SKM-1 treated with dmso at 0.1 percent for 144 hours (cell line): ENCODE data around the gene HSD17B10.
"Not testable (repeated sequence)": the region's sequence is repeated elsewhere in the genome, so short reads cannot be mapped to it uniquely, and the experiment has no call there.

Experiments
- DNase-seq: peaks from one replicate; lab custom pipeline; 2025; ENCODE audit not compliant: unreplicated experiment; lab: John Stamatoyannopoulos, UW

The HSD17B10 gene

DNA sequence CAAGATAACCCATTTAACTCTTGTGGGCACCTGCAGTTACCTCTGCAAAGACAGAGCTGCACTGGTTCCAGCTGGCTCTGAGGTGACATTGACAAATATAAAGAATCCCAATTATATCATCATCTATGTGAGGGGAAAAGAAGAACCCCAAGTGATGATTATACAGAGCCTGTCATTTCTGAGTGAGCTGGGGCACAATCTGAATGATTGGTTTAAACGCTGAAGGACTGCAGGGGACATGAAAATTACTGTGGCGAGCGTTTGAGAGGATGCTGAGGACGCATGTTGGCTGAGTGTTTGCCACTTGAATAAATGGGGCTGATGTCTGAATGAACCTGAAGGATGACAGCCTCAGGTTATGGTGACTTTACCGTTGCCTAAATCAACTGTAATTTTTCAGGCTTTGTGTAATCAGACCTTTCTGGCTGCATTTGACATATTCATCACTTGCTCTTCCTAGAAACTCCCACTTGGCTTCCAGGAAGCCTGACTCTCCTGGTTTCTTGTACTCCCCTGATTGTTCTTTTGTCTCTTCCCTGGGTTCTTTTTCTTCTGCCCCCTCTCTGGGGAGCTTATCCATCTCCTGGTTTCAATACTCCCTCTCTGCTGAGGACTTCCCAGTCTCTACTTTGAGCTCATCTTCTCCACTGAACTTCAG is 4.1 kb upstream of the HSD17B10 start:
- no peak for DNase-seq

- no peak for DNase-seq
Measured at GRCh38 chrX:53437206-53437605, 3.0 kb upstream of the HSD17B10 start.

- DNase-seq: peak; percentile 50
Measured at GRCh38 chrX:53435997-53436396, 1.8 kb upstream of the HSD17B10 start.

DNA sequence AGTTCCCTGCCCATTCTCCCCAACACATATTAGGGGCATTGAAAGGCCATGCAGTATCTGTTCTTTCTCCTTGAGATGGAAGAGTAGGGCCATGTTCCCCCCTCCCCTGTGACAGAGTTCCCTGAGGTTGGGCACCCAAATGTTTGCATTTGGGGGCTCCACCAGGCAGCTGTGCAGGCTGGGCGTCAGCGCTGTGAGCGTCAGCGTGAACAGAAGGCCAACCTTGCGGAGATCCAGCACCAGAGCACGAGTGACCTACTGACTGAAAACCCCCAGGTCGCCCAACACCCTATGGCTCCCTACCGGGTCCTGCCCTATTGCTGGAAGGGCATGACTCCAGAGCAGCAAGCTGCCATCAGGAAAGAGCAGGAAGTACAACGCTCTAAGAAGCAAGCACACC is 3.9 kb downstream of the HSD17B10 start:
- DNase-seq: no peak

GRCh38 chrX:53429755-53430154 is 4.4 kb downstream of the HSD17B10 start:
- DNase-seq: no peak

- DNase-seq: no peak
Measured at GRCh38 chrX:53422861-53423306, 11.3 kb downstream of the HSD17B10 start, which contains the start of gene RIBC1. Gene RIBC1, plus strand, starts transcription at chrX:53422873. Its CDS starts 3,404 bp downstream, at chrX:53426277.

GRCh38 chrX:53422086-53422860 is 11.9 kb downstream of the HSD17B10 start, which contains the start of gene SMC1A:
Gene SMC1A, minus strand, starts transcription at chrX:53422654. Its CDS starts 54 bp downstream, at chrX:53422600.
- DNase-seq: peak; percentile 79

- DNase-seq: no peak
Measured at GRCh38 chrX:53421772-53422085, 12.4 kb downstream of the HSD17B10 start.

- DNase-seq: no peak
Measured at GRCh38 chrX:53421125-53421524, 13.0 kb downstream of the HSD17B10 start.

DNA sequence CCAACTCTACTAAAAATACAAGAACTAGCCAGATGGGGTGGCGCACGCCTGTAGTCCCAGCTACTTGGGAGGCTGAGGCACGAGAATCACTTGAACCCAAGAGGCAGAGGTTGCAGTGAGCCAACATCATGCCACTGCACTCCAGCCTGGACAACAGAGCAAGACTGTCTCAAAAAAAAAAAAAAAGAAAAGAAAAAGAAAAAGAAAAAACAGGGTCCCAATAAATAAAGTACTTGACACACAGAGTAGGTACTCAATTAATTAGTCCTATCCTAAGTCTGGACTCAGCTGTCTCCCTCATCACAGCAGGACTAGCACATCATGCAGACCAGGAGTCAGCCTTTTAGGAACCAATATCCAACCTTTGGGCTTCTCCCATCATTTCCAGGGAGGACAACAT is 13.8 kb downstream of the HSD17B10 start:
- not testable (repeated sequence) for DNase-seq

GRCh38 chrX:53412446-53412845 is 21.7 kb downstream of the HSD17B10 start:
- DNase-seq: no peak

DNA sequence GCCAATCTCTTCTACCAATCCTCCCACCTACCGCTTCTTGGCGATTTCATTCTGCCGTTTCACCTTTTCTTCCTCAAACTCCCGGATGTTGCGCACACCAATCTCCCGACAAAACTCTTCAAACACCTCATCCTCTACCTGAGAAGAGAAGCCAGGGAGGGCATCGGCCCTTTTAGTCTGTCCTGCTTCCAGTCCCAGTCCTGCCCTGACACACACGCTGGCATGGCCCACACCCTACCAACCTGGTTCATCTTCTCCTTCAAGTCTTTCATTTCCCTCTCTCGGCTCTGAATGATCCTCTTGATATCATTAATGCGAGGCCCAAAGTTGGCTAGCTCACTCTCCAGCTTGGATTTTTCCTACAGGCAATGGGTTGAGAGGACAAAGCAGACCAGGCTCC is 30.6 kb downstream of the HSD17B10 start:
- DNase-seq: no peak

DNA sequence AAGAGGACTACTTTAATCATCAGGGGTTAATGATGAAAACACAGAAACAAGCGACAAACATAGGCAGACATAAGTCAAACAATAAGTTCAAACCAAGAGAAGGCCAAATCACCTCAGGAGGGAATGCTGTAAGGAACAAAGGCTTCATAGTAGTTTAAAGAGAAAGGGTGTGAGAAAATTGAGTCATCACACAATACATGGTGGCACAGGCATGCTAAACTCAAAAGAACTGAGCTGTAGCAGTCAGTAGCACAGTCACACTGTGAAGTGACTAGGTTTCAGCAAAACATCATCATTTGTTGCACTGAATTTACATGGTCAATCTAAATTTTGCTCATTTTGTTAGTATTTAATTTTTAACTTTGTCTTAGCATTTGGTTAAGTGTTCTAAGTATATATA is 36.0 kb downstream of the HSD17B10 start:
- DNase-seq: no peak

GRCh38 chrX:53395605-53396298 is 38.4 kb downstream of the HSD17B10 start:
- no peak for DNase-seq

DNA sequence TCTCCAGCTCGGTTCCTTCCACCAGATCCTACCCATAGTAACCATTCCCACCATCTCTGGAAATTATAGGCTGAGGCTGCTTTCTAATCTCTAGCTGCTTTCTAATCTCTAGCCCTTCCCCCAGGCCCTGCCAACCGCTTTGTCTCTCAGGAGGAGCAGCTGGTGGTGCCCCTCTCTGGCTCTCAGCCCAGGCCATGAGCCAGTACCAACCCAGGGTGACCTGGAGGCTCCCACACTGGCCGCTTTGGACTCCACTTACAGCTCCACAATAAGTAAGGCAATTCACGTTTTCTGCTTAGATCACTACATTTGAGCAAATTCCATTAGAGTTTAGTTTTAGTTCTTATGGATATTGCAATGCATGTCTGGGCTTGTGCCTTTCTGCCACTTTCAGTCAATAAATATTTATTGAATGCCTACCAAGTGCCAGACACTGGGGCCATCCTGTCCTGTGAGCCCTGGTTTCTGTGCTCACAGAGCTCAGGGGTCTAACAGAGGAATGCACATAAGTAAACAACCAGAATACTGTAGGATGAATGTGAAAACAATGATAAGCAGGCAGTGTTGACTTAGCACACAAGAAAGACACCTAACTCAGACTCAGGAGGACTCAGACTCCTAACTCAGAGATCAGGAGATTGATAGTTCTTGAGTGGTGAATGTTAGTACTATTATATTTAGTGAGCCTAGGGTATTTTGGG is 50.6 kb downstream of the HSD17B10 start:
- no peak for DNase-seq
